Endothelial cell of umbilical vein (primary cell): Measurements from ENCODE around the gene MTCL1. TPM values are rescaled to one million over a fixed set of nuclear protein-coding genes. Genes with fewer than 3 reads are reported as not detected.

Experiments used
- BruUV-seq: library from RNA; stranded (reverse); fragments of 400-500 nt; replicated peaks from 2 replicates; lab custom pipeline; 2021; lab: Mats Ljungman, UMichigan
- CTCF ChIA-PET: fragments of 300-600, 350-600 bp; sonication (Branson Sonifier 250); formaldehyde crosslinking; loops from one replicate; lab custom pipeline; 2021; ENCODE audit warnings: antibody characterized with exemption, inconsistent platforms; lab: Charles Lee
- POLR2A ChIA-PET: fragments of 300-600, 350-600 bp; sonication (Branson Sonifier 250); formaldehyde crosslinking; loops from one replicate; lab custom pipeline; 2021; ENCODE audit warnings: antibody characterized with exemption, inconsistent platforms; lab: Charles Lee
- DNase-seq: peaks from one replicate; pipeline ENCODE4 v3.0.0-alpha.2; 2011; ENCODE audit warnings: low read depth, low spot score
- FAIRE-seq: peaks from 2 replicates; lab custom pipeline; 2011; peaks lifted over from hg19 to GRCh38; lab: Jason Lieb, UNC
- H2AFZ ChIP-seq: 2 replicates; pipeline ENCODE4 v1.6.0; 2012; ENCODE audit warnings: low read depth, low read length, control low read depth, inconsistent platforms
- H3K27ac ChIP-seq: 2 replicates; pipeline ENCODE4 v1.5.1; 2011; ENCODE audit warnings: low read depth, mild to moderate bottlenecking, control low read depth, low read length, moderate library complexity; ENCODE audit not compliant: insufficient read depth
- H3K27me3 ChIP-seq, 2 experiments: 2 replicates each; pipeline versions ENCODE4 v1.6.0 to v1.6.1; 2011; ENCODE audit warnings: low read length in 2 of 2, mixed read lengths in 1 of 2; ENCODE audit not compliant: control insufficient read depth in 2 of 2, insufficient read depth in 2 of 2
- H3K36me3 ChIP-seq, 2 experiments: 2 replicates in 1 of 2; 3 replicates in 1 of 2; pipeline ENCODE4 v1.5.1; 2011; ENCODE audit warnings: low read length in 2 of 2, mild to moderate bottlenecking in 1 of 2, moderate library complexity in 1 of 2; ENCODE audit not compliant: control insufficient read depth in 2 of 2, insufficient read depth in 2 of 2; ENCODE audit errors: extremely low read depth in 1 of 2
- H3K4me1 ChIP-seq: 3 replicates; pipeline ENCODE4 v1.5.1; 2011; ENCODE audit warnings: mild to moderate bottlenecking, low read length; ENCODE audit not compliant: control insufficient read depth, insufficient read depth; ENCODE audit errors: extremely low read depth
- H3K4me2 ChIP-seq: 2 replicates; pipeline ENCODE4 v1.6.1; 2011; ENCODE audit warnings: low read length, control low read depth, mixed read lengths; ENCODE audit not compliant: insufficient read depth
- H3K4me3 ChIP-seq, 3 experiments: fragments of 200-600 bp in 1 of 3; sonication (generic), shearing (Covaris generic) in 1 of 3; replicated peaks in 1 of 3; 2 replicates each; pipeline ENCODE4 v1.5.1; 2011 to 2016; ENCODE audit warnings: control low read depth in 3 of 3, low read length in 3 of 3, mild to moderate bottlenecking in 2 of 3, inconsistent platforms in 1 of 3, low read depth in 1 of 3, moderate library complexity in 1 of 3; ENCODE audit not compliant: insufficient read depth in 1 of 3
- H3K79me2 ChIP-seq: 2 replicates; pipeline ENCODE4 v1.6.0; 2012; ENCODE audit warnings: low read length, inconsistent platforms; ENCODE audit not compliant: control insufficient read depth, insufficient read depth
- H3K9ac ChIP-seq: replicated peaks from 2 replicates; pipeline ENCODE3; 2011; ENCODE audit warnings: low read length, control low read depth; ENCODE audit not compliant: insufficient read depth; ENCODE audit errors: extremely low read depth
- H3K9me1 ChIP-seq: replicated peaks from 3 replicates; pipeline ENCODE4 v1.6.0; 2011; ENCODE audit warnings: mild to moderate bottlenecking, low read length; ENCODE audit not compliant: control insufficient read depth, insufficient read depth; ENCODE audit errors: extremely low read depth
- H3K9me3 ChIP-seq: replicated peaks from 2 replicates; pipeline ENCODE4 v1.5.1; 2012; ENCODE audit warnings: low read length, inconsistent platforms; ENCODE audit not compliant: control insufficient read depth, insufficient read depth
- H4K20me1 ChIP-seq: replicated peaks from 2 replicates; pipeline ENCODE3; 2011; ENCODE audit warnings: mild to moderate bottlenecking, low read length; ENCODE audit not compliant: control insufficient read depth, insufficient read depth; ENCODE audit errors: extremely low read depth
- FOS ChIP-seq: IDR thresholded peaks from 2 replicates; pipeline ENCODE4 v1.6.1; 2011; ENCODE audit warnings: mild to moderate bottlenecking, low read length, moderate library complexity, borderline replicate concordance; ENCODE audit not compliant: insufficient read depth
- MYC ChIP-seq: IDR thresholded peaks from one replicate; pipeline ENCODE4 v1.6.1; 2011; ENCODE audit warnings: mild to moderate bottlenecking, low read depth, low read length
- dilution Hi-C: fragments of 300-500 bp; cut with MboI; formaldehyde crosslinking; loops from one replicate; pipeline ENCODE4 v1.15.0; 2019; ENCODE audit warnings: low sequenced_read_pairs; ENCODE audit not compliant: extremely low pct_ligation_motif_present
- intact Hi-C: fragments of 100-400 bp; cut with micrococcal nuclease; formaldehyde crosslinking; loops from one replicate; pipeline ENCODE4 v1.10.0; 2022
- polyA plus RNA-seq, 4 experiments: library from polyadenylated mRNA; depleted of rRNA in 3 of 4; stranded (reverse) in 3 of 4; unstranded in 1 of 4; fragments of >200 nt; gene quantifications; 2 replicates each; pipeline versions ENCODE4 v1.2.1 to v1.2.3, GENCODE V29; 2011 to 2012; ENCODE audit warnings: missing spikeins in 1 of 4
- total RNA-seq: library from RNA; stranded (reverse); gene quantifications from 2 replicates; pipeline ENCODE4 v1.2.3, GENCODE V29; 2021
- TF ChIP-seq, protein P1 (sequence below), 2 donors: IDR thresholded peaks; 1 replicate in 1 of 2; 2 replicates in 1 of 2; pipeline ENCODE4 v1.5.1; 2011; ENCODE audit warnings: low read length in 2 of 2, mild to moderate bottlenecking in 2 of 2, moderate library complexity in 2 of 2, control low read depth in 1 of 2, inconsistent platforms in 1 of 2, low read depth in 1 of 2; ENCODE audit not compliant: insufficient read depth in 1 of 2; ENCODE audit errors: extremely low read depth in 1 of 2
- TF ChIP-seq, protein P2 (sequence below): IDR thresholded peaks from 2 replicates; pipeline ENCODE4 v1.6.1; 2011; ENCODE audit not compliant: insufficient read depth, insufficient read length

Gene MTCL1
- total and polyA plus RNA-seq, 2 donors (not counting 3 experiments of a cell fraction or from before 2014, with no cell fraction given) = 11.9 to 75.7 TPM

DNA sequence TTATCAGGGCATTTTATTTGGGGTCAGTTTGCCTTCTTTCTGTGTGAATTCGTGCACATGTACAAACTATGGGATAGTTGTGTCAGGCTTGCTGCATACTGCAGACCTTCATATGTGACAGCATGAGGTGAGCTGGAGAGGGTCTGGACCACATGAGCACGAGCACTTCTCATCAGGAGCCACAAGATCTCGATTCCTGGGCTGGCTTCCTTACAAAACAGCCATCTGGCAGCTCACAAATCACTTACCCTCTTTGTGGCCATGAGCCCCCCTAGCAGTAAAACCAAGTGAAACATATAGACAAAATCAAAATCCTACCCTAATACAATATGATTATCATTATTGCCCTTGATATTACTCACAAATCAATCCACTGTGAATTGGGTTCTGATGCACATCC lies 121.2 kb downstream of the MTCL1 start:
- TF ChIP-seq, protein P1, sequence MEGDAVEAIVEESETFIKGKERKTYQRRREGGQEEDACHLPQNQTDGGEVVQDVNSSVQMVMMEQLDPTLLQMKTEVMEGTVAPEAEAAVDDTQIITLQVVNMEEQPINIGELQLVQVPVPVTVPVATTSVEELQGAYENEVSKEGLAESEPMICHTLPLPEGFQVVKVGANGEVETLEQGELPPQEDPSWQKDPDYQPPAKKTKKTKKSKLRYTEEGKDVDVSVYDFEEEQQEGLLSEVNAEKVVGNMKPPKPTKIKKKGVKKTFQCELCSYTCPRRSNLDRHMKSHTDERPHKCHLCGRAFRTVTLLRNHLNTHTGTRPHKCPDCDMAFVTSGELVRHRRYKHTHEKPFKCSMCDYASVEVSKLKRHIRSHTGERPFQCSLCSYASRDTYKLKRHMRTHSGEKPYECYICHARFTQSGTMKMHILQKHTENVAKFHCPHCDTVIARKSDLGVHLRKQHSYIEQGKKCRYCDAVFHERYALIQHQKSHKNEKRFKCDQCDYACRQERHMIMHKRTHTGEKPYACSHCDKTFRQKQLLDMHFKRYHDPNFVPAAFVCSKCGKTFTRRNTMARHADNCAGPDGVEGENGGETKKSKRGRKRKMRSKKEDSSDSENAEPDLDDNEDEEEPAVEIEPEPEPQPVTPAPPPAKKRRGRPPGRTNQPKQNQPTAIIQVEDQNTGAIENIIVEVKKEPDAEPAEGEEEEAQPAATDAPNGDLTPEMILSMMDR (IDR thresholded peaks at IDR 0.05; ENCODE audit: extremely low read depth in 1 of 2, insufficient read depth in 1 of 2, low read depth in 1 of 2, low read length in 2 of 2) = no peak
- no peak for TF ChIP-seq MYC
- TF ChIP-seq FOS = no peak
- Histone ChIP-seq H3K36me3 (peaks cover 5 to 9% of the 10 kb centered on the region in 2 experiments), H3K79me2 (no peaks in the 10 kb centered on the region), H4K20me1 (no peaks in the 10 kb centered on the region), H2AFZ (no peak overlapping the region), H3K27ac (no peak overlapping the region), H3K4me2 (no peak overlapping the region), H3K27me3 (no peaks in the 10 kb centered on the region), H3K9me3 (no peaks in the 10 kb centered on the region), H3K9me1 (no peaks in the 10 kb centered on the region), H3K4me3 (no peak overlapping the region), H3K4me1 (no peaks in the 10 kb centered on the region), H3K9ac (no peak overlapping the region)
- dilution Hi-C loops = no loop called here
- intact Hi-C loops = no loop called here
- CTCF ChIA-PET = interaction anchor here (0.8 to 1.4 kb wide), 3 partner anchors 32 to 157 kb away, joined by 3 read pairs; no protein-coding TSS in a partner anchor
- DNase-seq = no peak
- POLR2A ChIA-PET = no interaction called here
- no TSS peak for BruUV-seq
- FAIRE-seq = no peak

DNA sequence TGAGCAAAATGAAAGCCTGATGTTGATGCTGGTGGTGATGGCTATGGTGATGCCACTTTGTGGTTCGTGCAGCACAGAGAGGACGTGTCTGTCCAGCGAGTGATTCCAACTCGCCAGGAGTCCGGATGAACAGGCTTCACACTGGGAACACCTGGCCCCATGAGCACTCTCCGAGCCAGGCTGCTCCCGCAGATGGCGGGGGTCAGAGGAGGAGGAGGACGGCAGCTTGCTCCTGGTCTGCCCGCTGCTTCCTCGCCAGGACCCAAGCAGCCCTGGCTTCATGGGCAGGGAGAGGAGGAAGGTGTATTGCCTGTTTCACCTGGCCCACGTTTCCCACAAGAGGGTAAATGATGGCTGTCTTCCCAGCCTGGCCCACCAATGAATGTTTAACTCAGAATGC lies 121.6 kb downstream of the MTCL1 start:
- H3K4me1 ChIP-seq = no peaks in the 10 kb centered on the region
- POLR2A ChIA-PET = no interaction called here
- no peak overlapping the region for H3K9ac ChIP-seq
- no peak overlapping the region for H2AFZ ChIP-seq
- no peak overlapping the region for H3K4me3 ChIP-seq
- CTCF ChIA-PET = interaction anchor here (1.4 kb wide), 1 partner anchor 32 kb away, joined by 3 read pairs; no protein-coding TSS in a partner anchor
- H3K9me3 ChIP-seq = no peaks in the 10 kb centered on the region
- no peaks in the 10 kb centered on the region for H3K9me1 ChIP-seq
- H4K20me1 ChIP-seq = no peaks in the 10 kb centered on the region
- no peaks in the 10 kb centered on the region for H3K27me3 ChIP-seq
- DNase-seq (no peak), FAIRE-seq (no peak)
- dilution Hi-C loops = no loop called here
- H3K36me3 ChIP-seq = peaks cover 5 to 9% of the 10 kb centered on the region in 2 experiments
- no TSS peak for BruUV-seq
- no peak for TF ChIP-seq FOS
- TF ChIP-seq, protein P2, sequence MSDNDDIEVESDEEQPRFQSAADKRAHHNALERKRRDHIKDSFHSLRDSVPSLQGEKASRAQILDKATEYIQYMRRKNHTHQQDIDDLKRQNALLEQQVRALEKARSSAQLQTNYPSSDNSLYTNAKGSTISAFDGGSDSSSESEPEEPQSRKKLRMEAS = no peak
- TF ChIP-seq, protein P1 (IDR thresholded peaks at IDR 0.05; ENCODE audit: extremely low read depth in 1 of 2, insufficient read depth in 1 of 2, low read depth in 1 of 2, low read length in 2 of 2) = no peak
- H3K4me2 ChIP-seq = no peak overlapping the region
- no peaks in the 10 kb centered on the region for H3K79me2 ChIP-seq
- H3K27ac ChIP-seq = no peak overlapping the region
- intact Hi-C loops = no loop called here
